WI38 (cell line): ENCODE measurements around the gene RPL36AL.

ENCODE experiments used
- H3K4me3 ChIP-seq: 2 replicates; pipeline ENCODE4 v1.5.1; 2011; ENCODE audit warnings: low read depth, mild to moderate bottlenecking, control low read depth, low read length
- TF ChIP-seq, protein P1 (sequence below): IDR thresholded peaks from 2 replicates; pipeline ENCODE4 v1.5.1; 2012; ENCODE audit warnings: low read depth, mild to moderate bottlenecking, control low read depth, low read length

The RPL36AL gene

DNA sequence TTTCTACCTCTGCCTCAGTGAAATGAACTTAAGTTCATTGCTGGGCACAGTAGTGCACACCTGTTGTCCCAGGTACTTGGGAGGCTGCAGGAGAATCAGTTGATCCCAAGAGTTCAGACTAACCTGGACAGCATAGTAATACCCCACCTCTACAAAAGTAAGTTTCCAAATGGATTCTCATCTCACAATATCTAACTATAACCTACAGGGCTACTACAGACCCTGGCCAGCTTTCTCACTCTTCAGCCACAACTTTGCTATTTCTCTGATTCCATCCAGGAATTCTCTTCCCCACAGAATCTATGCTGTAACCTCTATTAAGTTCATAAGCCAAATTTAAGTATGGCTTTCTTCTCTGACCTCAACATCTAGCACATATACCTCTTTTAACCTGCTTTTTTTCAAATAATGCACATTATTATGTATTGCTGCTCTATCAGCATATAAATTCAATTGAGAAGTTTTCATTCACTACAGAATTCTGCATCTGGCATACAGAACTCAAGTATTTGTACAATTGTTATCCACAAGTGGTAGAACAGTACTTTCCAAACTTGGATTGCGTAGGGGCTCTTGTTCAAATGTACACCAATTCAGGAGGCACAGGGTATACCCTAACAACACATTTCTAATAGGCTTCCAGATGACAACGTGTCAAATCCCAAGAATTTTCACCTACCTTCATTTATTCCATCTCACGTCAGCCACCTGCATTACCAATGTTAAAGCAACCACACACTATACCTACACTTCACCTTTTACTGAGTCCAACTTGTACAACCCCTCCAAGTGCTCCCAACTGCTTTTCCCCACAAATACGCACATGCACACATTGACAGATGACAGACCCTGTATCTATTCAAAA, 38.1 kb downstream of the RPL36AL start:
- H3K4me3 ChIP-seq, result no peak overlapping the region
- TF ChIP-seq, protein P1, sequence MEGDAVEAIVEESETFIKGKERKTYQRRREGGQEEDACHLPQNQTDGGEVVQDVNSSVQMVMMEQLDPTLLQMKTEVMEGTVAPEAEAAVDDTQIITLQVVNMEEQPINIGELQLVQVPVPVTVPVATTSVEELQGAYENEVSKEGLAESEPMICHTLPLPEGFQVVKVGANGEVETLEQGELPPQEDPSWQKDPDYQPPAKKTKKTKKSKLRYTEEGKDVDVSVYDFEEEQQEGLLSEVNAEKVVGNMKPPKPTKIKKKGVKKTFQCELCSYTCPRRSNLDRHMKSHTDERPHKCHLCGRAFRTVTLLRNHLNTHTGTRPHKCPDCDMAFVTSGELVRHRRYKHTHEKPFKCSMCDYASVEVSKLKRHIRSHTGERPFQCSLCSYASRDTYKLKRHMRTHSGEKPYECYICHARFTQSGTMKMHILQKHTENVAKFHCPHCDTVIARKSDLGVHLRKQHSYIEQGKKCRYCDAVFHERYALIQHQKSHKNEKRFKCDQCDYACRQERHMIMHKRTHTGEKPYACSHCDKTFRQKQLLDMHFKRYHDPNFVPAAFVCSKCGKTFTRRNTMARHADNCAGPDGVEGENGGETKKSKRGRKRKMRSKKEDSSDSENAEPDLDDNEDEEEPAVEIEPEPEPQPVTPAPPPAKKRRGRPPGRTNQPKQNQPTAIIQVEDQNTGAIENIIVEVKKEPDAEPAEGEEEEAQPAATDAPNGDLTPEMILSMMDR, result no peak

DNA sequence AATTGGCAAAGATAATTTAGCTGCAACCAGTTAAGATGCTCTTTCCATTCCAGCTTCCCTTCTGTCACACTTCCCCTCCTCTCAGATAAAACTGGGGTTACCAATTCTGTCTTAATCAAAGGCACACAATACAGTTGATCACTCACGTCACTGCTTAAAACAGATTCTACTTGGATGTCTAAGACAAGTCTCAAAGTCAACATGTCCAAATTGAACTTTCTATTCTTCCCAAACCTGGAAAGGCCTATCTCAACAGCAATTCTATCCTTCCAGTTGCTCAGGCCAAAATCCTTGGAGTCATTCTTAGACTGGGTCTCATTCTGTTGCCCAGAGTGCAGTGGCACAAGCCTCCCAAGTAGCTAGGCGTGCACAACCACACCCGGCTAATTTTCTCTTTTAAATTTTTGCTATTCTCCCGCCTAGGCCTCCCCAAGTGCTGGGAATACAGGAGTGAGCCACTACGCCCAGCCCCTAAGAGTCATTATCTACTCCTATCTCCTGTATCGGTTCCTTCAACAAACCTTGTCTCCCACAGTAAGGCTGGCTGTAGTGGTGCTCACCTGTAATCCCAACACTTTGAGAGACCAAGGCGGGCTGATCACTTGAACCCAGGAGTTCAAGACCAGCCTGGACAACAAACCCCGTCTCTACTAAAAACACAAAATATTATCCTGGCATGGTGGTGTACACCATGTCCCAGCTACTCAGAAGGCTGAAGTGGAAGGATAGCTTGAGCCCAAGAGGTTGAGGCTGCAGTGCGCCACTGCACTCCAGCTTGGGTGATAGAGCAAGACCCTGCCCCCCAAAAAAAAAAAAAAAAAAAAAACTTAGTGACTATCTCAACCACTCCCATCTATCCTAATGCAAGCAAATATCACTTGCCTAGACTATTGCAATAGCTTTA, 39.0 kb downstream of the RPL36AL start:
- no peak overlapping the region for H3K4me3 ChIP-seq
- TF ChIP-seq, protein P1, result no peak

DNA sequence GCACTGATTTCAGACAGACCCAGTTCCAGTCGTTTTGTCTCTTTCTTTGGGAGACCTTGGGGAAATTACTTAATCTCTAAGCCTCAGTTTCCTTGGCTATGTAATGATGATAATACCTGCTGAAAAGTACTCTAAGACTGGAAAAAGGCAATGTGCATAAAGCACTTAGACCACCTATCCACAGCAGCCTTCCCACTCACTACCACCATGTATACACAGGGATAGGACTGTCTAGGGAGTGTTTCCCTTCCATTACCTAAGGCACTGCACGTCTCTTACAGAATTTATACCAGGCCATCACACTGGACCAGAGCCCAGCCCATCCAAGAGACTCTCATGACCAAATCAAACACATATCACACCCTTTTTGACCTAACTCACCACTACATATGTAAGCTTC, 40.6 kb downstream of the RPL36AL start:
- no peak overlapping the region for H3K4me3 ChIP-seq
- TF ChIP-seq, protein P1, result no peak

DNA sequence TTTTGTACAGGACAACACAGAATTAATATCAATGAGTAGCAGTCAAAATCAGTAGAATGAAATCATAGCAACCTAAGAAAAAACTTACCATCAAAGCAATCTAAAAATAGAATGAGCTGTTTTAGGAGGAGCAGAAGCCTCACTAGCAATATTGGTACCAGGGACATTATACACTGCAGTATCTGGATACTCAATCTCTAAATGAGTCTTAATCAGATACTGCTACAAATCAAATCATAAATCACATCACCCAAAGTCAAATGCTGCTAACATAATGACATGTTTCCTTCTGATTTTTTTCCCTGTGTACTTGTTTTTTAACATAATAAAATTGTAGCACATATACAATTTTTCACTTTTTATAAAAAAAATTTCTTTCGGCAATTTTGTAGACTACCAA, 42.3 kb downstream of the RPL36AL start:
- H3K4me3 ChIP-seq, result no peak overlapping the region
- TF ChIP-seq, protein P1, result no peak

DNA sequence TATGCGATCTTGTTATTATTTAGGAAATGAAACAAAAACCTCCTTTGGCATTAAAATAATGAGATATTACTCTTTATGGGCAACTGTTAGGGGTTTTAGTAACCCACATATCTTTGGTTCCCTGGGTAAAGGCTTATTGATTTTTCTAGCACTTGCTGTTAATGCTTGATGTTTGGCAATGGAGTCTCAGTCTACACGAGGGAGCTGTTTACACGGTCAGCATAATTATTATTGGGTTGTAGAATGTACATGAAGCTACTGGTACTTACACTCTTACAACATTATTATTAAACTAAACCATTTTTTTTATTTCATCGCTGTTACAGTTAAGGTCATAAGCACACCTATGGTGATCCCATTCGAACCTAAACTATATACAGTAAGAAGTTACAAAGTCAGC, 46.4 kb downstream of the RPL36AL start:
- TF ChIP-seq, protein P1, result no peak
- no peak overlapping the region for H3K4me3 ChIP-seq

DNA sequence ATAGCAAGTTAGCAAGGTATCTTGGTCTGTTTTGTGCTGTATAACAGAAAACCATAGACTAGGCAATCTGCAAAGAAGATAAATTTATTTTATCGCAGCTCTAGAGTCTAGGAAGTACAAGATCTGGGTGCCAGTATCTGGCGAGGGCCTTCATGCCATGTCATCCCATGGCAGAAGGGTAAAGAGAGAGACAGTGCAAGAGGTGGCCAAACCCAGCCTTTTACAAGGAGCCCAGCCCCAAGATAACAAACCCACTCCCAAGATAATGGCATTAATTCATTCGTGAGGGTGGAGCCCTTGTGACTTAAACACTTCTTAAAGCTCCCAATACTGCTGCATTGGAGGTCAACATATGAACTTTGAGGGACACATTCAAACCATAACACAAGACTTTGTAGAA, 51.1 kb downstream of the RPL36AL start:
- TF ChIP-seq, protein P1, result no peak

More for the DNA sequence above, 51.1 kb downstream of the RPL36AL start:
- H3K4me3 ChIP-seq, result no peak overlapping the region
